Neural cell (in vitro differentiated cells): ENCODE measurements around the gene CALY. TPM values are rescaled to one million over a fixed set of nuclear protein-coding genes. Genes with fewer than 3 reads are reported as not detected.

Source experiments
- H2AFZ ChIP-seq: fragments of 200-600, 300-800 bp; sonication (generic), shearing (Covaris generic); 2 replicates; pipeline ENCODE4 v1.6.0; 2014; ENCODE audit warnings: low read depth, mild to moderate bottlenecking, antibody characterized with exemption, low read length, moderate library complexity
- H3F3A ChIP-seq: fragments of 200-600 bp; shearing (Covaris generic); 2 replicates; pipeline ENCODE4 v1.6.1; 2016; ENCODE audit warnings: mild to moderate bottlenecking, moderate library complexity, mixed read lengths, antibody characterized with exemption, low read length; ENCODE audit not compliant: insufficient read depth, poor library complexity, severe bottlenecking
- H3K27ac ChIP-seq: fragments of 200-600, 300-800 bp; sonication (generic), shearing (Covaris generic); 2 replicates; pipeline ENCODE4 v1.5.1; 2014; ENCODE audit warnings: mild to moderate bottlenecking, low read length, moderate library complexity
- H3K27me3 ChIP-seq: fragments of 300-800, 200-600 bp; sonication (generic), shearing (Covaris generic); 2 replicates; pipeline ENCODE4 v1.6.0; 2014; ENCODE audit warnings: mild to moderate bottlenecking, low read depth, low read length, moderate library complexity; ENCODE audit not compliant: insufficient read depth
- H3K36me3 ChIP-seq: fragments of 300-800, 200-600 bp; sonication (generic), shearing (Covaris generic); 2 replicates; pipeline ENCODE4 v1.5.1; 2014; ENCODE audit warnings: mild to moderate bottlenecking, antibody characterized with exemption, low read length, moderate library complexity; ENCODE audit not compliant: insufficient read depth
- H3K4me2 ChIP-seq: fragments of 300-800, 200-600 bp; sonication (generic), shearing (Covaris generic); 2 replicates; pipeline ENCODE4 v1.6.0; 2014; ENCODE audit warnings: mild to moderate bottlenecking, low read length
- H3K4me3 ChIP-seq: fragments of 300-800, 200-600 bp; sonication (generic), shearing (Covaris generic); 2 replicates; pipeline ENCODE4 v1.5.1; 2014; ENCODE audit warnings: mild to moderate bottlenecking, low read length, moderate library complexity
- H3K79me2 ChIP-seq: fragments of 200-600 bp; shearing (Covaris generic); replicated peaks from 2 replicates; pipeline ENCODE4 v1.6.0; 2014; ENCODE audit warnings: mild to moderate bottlenecking, low read length, moderate library complexity; ENCODE audit not compliant: insufficient read depth
- H3K9ac ChIP-seq: fragments of 300-800, 200-600 bp; sonication (generic), shearing (Covaris generic); 2 replicates; pipeline ENCODE4 v1.6.1; 2016; ENCODE audit warnings: mild to moderate bottlenecking, low read length, mixed read lengths
- H3K9me2 ChIP-seq: fragments of 200-600 bp; shearing (Covaris generic); 2 replicates; pipeline ENCODE4 v1.6.1; 2016; ENCODE audit warnings: mild to moderate bottlenecking, low read length, mixed read lengths; ENCODE audit not compliant: insufficient read depth
- H3K9me3 ChIP-seq: fragments of 200-600, 300-800 bp; sonication (generic), shearing (Covaris generic); 2 replicates; pipeline ENCODE4 v1.6.1; 2016; ENCODE audit warnings: mild to moderate bottlenecking, mixed run types, low read length, moderate library complexity, mixed read lengths
- H4K20me1 ChIP-seq: fragments of 200-600 bp; shearing (Covaris generic); 2 replicates; pipeline ENCODE4 v1.6.1; 2016; ENCODE audit warnings: mild to moderate bottlenecking, mixed run types; ENCODE audit not compliant: insufficient read depth
- CTCF ChIP-seq: fragments of 450-650 bp; IDR thresholded peaks from 2 replicates; pipeline ENCODE4 v1.5.1; 2014; ENCODE audit warnings: antibody characterized with exemption, mild to moderate bottlenecking, moderate library complexity; ENCODE audit not compliant: poor library complexity, severe bottlenecking
- EP300 ChIP-seq: fragments of 450-650 bp; conservative IDR thresholded peaks from 2 replicates; pipeline ENCODE4 v1.6.1; 2014; ENCODE audit warnings: antibody characterized with exemption, mild to moderate bottlenecking, moderate library complexity; ENCODE audit not compliant: poor library complexity, severe bottlenecking
- EZH2 ChIP-seq: fragments of 200-600, 300-800 bp; shearing (Covaris generic), sonication (generic); IDR thresholded peaks from 2 replicates; pipeline ENCODE4 v1.6.1; 2014; ENCODE audit warnings: antibody characterized with exemption, low read length, borderline replicate concordance, mild to moderate bottlenecking; ENCODE audit not compliant: insufficient read depth, poor library complexity, severe bottlenecking
- MXI1 ChIP-seq: fragments of 450-650 bp; conservative IDR thresholded peaks from 2 replicates; pipeline ENCODE4 v1.6.1; 2014; ENCODE audit warnings: antibody characterized with exemption, mild to moderate bottlenecking; ENCODE audit not compliant: poor library complexity, severe bottlenecking
- POLR2AphosphoS5 ChIP-seq: IDR thresholded peaks from 2 replicates; pipeline ENCODE4 v1.6.1; 2012
- RAD21 ChIP-seq: fragments of 450-650 bp; conservative IDR thresholded peaks from 2 replicates; pipeline ENCODE4 v1.6.1; 2014; ENCODE audit warnings: antibody characterized with exemption, mild to moderate bottlenecking, moderate library complexity
- REST ChIP-seq: IDR thresholded peaks from 2 replicates; pipeline ENCODE4 v1.6.1; 2012; ENCODE audit warnings: borderline replicate concordance
- SMC3 ChIP-seq: fragments of 450-650 bp; conservative IDR thresholded peaks from 2 replicates; pipeline ENCODE4 v1.6.1; 2014; ENCODE audit warnings: antibody characterized with exemption, mild to moderate bottlenecking, moderate library complexity; ENCODE audit not compliant: poor library complexity
- TAF1 ChIP-seq: IDR thresholded peaks from 2 replicates; pipeline ENCODE4 v1.6.1; 2012; ENCODE audit warnings: low read depth
- polyA plus RNA-seq: library from polyadenylated mRNA; depleted of rRNA; stranded (reverse); fragments of >200 nt; gene quantifications from 2 replicates; pipeline ENCODE4 v1.2.3, GENCODE V29; 2014

Gene CALY
- polyA plus RNA-seq, 1 donor from 2014 or later: 3.7 TPM

DNA sequence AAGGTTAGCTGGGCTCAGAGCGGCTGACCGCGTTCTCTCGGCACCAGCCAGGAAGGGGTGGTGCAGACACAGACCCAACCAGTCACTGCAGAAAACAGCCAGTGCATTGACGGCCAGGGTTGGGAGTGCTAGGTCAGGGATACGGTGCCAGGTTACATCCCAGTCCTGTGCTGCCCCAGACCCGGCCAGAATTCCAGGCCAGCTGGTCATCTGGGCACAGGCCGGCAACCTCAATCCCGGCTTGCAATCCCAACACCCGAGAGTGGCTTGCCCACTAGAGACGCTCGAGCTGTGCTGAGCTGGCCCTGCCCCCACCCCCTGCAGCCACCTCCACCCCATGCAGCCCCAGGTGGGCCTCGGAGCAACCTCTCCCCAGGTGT, 14.2 kb upstream of the CALY start:
- no peaks in the 10 kb centered on the region for H3F3A ChIP-seq
- H3K9me2 ChIP-seq: no peaks in the 10 kb centered on the region
- no peaks in the 10 kb centered on the region for H3K9me3 ChIP-seq
- no peaks in the 10 kb centered on the region for H3K36me3 ChIP-seq
- no peak overlapping the region for H2AFZ ChIP-seq
- H3K27ac ChIP-seq: no peak overlapping the region
- no peak overlapping the region for H3K4me2 ChIP-seq
- no peak overlapping the region for H3K4me3 ChIP-seq
- TF ChIP-seq MXI1 (no peak), REST (no peak), EZH2 (no peak), POLR2AphosphoS5 (no peak), EP300 (no peak), SMC3 (no peak), RAD21 (no peak), TAF1 (no peak), CTCF (no peak)
- no peaks in the 10 kb centered on the region for H4K20me1 ChIP-seq
- H3K79me2 ChIP-seq: no peaks in the 10 kb centered on the region
- H3K27me3 ChIP-seq: no peaks in the 10 kb centered on the region
- no peak overlapping the region for H3K9ac ChIP-seq

DNA sequence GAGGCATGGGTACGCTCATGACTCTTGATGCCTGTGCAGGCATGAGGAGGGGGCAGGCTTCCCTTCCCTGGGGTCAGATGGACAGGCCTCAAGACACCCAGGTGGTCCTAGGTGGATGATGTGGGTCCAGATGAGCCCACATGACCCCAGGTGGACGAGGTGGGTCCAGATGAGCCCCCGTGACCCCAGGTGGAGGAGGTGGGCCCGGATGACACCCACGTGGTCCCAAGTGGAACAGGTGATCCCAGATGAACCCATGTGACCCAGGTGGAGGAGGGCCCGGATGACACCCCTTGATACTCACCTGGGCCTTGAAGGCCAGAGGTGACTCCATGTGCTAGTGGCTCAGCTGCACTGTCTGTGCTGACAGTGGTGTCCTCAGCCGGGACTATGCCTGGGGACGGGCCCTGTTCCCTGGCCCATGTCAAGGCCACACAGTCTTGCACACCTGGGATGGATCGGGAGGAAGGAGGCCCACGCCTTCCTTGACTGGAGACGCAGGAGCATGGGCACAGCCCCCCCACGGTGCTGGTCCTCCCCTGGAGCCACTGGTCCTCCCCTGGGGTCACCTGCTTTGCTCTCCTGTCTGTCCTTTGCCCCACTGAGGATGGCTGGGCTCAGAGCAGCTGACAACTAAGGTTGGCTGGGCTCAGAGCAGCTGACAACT, 13.7 kb upstream of the CALY start:
- Histone ChIP-seq H3K79me2 (no peaks in the 10 kb centered on the region), H3K4me2 (no peak overlapping the region), H3F3A (no peaks in the 10 kb centered on the region), H3K4me3 (no peak overlapping the region), H3K9me3 (no peaks in the 10 kb centered on the region), H3K9me2 (no peaks in the 10 kb centered on the region), H3K9ac (no peak overlapping the region), H3K36me3 (no peaks in the 10 kb centered on the region), H4K20me1 (no peaks in the 10 kb centered on the region), H2AFZ (no peak overlapping the region), H3K27ac (no peak overlapping the region), H3K27me3 (no peaks in the 10 kb centered on the region)
- TF ChIP-seq REST (no peak), MXI1 (no peak), TAF1 (no peak), POLR2AphosphoS5 (no peak)
